ENCODE measurements around the gene NAB1. TPM values are rescaled to one million over a fixed set of nuclear protein-coding genes. Genes with fewer than 3 reads are reported as not detected.

The NAB1 gene
- polyA plus RNA-seq, 1 experiment = 14.1 TPM

- no peak for TF ChIP-seq CTCF (IDR thresholded peaks at IDR 0.05; ENCODE audit: insufficient read depth, low read depth, low read length)
- Histone ChIP-seq H3K4me3 (ENCODE audit: low read depth, low read length) (no peak overlapping the region), H3K36me3 (ENCODE audit: control insufficient read depth, insufficient read depth, low read length) (no peaks in the 10 kb centered on the region), H3K27me3 (ENCODE audit: control insufficient read depth, insufficient read depth, low read length) (no peaks in the 10 kb centered on the region)
- DNase-seq (ENCODE audit: low read depth) = no peak
- ChIA-PET POLR2A (no interaction called here), CTCF (no interaction called here)
Observed at GRCh38 chr2:190717764-190718651, 69.1 kb downstream of the NAB1 start.

GRCh38 chr2:190718652-190719526, 70.0 kb downstream of the NAB1 start:
- DNase-seq (ENCODE audit: low read depth) = peak; percentile 26
- ChIA-PET POLR2A (no interaction called here), CTCF (interaction anchor here (1.5 kb wide), 1 partner anchor 10 kb away, joined by 3 read pairs; no protein-coding TSS in a partner anchor)
- Histone ChIP-seq H3K4me3 (ENCODE audit: low read depth, low read length) (no peak overlapping the region), H3K36me3 (ENCODE audit: control insufficient read depth, insufficient read depth, low read length) (no peaks in the 10 kb centered on the region), H3K27me3 (ENCODE audit: control insufficient read depth, insufficient read depth, low read length) (no peaks in the 10 kb centered on the region)
- no peak for TF ChIP-seq CTCF (IDR thresholded peaks at IDR 0.05; ENCODE audit: insufficient read depth, low read depth, low read length)

- ChIA-PET POLR2A (no interaction called here), CTCF (interaction anchor here (1.5 kb wide), 1 partner anchor 12 kb away, joined by 3 read pairs; no protein-coding TSS in a partner anchor)
- H3K36me3 ChIP-seq (ENCODE audit: control insufficient read depth, insufficient read depth, low read length) = no peaks in the 10 kb centered on the region
- no peak for TF ChIP-seq CTCF (IDR thresholded peaks at IDR 0.05; ENCODE audit: insufficient read depth, low read depth, low read length)
- H3K4me3 ChIP-seq (ENCODE audit: low read depth, low read length) = no peak overlapping the region
- no peaks in the 10 kb centered on the region for H3K27me3 ChIP-seq (ENCODE audit: control insufficient read depth, insufficient read depth, low read length)
- DNase-seq (ENCODE audit: low read depth) = no peak
Observed at GRCh38 chr2:190720276-190720675, 71.4 kb downstream of the NAB1 start.

- H3K27me3 ChIP-seq (ENCODE audit: control insufficient read depth, insufficient read depth, low read length) = no peaks in the 10 kb centered on the region
- no peak for DNase-seq (ENCODE audit: low read depth)
- ChIA-PET CTCF (interaction anchor here (1.5 kb wide), 1 partner anchor 12 kb away, joined by 3 read pairs; no protein-coding TSS in a partner anchor), POLR2A (no interaction called here)
- H3K4me3 ChIP-seq (ENCODE audit: low read depth, low read length) = no peak overlapping the region
- H3K36me3 ChIP-seq (ENCODE audit: control insufficient read depth, insufficient read depth, low read length) = no peaks in the 10 kb centered on the region
- no peak for TF ChIP-seq CTCF (IDR thresholded peaks at IDR 0.05; ENCODE audit: insufficient read depth, low read depth, low read length)
Observed at GRCh38 chr2:190720691-190721090, 71.8 kb downstream of the NAB1 start.
